ENCODE measurements around the gene HSD17B12.

HSD17B12 gene

DNA sequence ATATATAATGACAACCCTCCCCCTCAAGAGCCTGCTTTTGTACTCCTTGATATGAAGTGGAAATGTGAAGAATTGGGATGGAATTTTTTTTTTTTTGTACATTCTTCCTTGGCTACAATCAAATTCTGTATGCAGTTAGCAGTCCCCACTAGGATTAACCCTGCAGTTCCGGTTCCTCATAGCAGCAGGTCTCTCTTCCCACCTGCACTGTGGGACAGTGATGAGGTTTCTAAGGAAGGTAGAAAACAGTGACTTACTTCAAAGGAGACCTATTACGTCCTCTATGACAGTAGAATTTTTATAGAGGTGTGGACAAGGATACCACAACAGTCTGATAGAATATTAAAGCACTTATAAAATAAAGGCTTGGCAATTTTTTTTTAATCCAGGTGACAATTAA is 153.7 kb downstream of the HSD17B12 start:
- DNase-seq = no peak
- Histone ChIP-seq H4K91ac (ENCODE audit: low read length) (no peak overlapping the region), H2BK120ac (ENCODE audit: low read depth, low read length) (no peak overlapping the region), H4K8ac (ENCODE audit: low read length) (no peak overlapping the region), H2AFZ (ENCODE audit: low read depth, low read length) (no peak overlapping the region), H3K9me3 (ENCODE audit: control insufficient read depth, low read length) (no peaks in the 10 kb centered on the region), H2BK15ac (ENCODE audit: low read depth, poor library complexity, severe bottlenecking) (no peak overlapping the region), H3K27ac (ENCODE audit: low read length, poor library complexity, severe bottlenecking) (no peak overlapping the region), H3K18ac (ENCODE audit: low read depth in 1 of 2, low read length in 2 of 2) (no peak overlapping the region), H2BK5ac (ENCODE audit: low read depth, low read length, poor library complexity, severe bottlenecking) (no peak overlapping the region), H3K27me3 (ENCODE audit: control insufficient read depth in 1 of 2, insufficient read depth in 1 of 2, low read length in 2 of 2) (no peaks in the 10 kb centered on the region), H3K14ac (ENCODE audit: low read length in 2 of 2) (no peak overlapping the region), H3K4me3 (ENCODE audit: insufficient read depth in 1 of 2, low read depth in 1 of 2, low read length in 2 of 2) (no peak overlapping the region), H2AK5ac (ENCODE audit: low read length, severe bottlenecking) (no peak overlapping the region), H3K36me3 (ENCODE audit: control insufficient read depth in 1 of 2, insufficient read depth in 2 of 2, low read depth in 1 of 2, low read length in 2 of 2) (peaks cover 0 to 24% of the 10 kb centered on the region in 2 experiments), H3K23ac (ENCODE audit: low read length in 2 of 2) (no peak overlapping the region), H3K79me1 (replicated peaks; ENCODE audit: low read length, poor library complexity, severe bottlenecking) (peaks cover 10% of the 10 kb centered on the region), H3K4me1 (ENCODE audit: control insufficient read depth, insufficient read depth, low read depth, low read length) (no peaks in the 10 kb centered on the region), H2BK12ac (ENCODE audit: low read length in 2 of 2) (no peak overlapping the region), H3K9ac (ENCODE audit: low read length) (no peak overlapping the region), H3K4ac (ENCODE audit: low read depth in 1 of 2, low read length in 2 of 2) (peak overlapping the region in 1 of 2 experiments; percentile 49), H3K4me2 (ENCODE audit: low read length, poor library complexity, severe bottlenecking) (no peak overlapping the region)
- WGBS = 60% methylated on average over 1 of the region's 2 CpGs

DNA sequence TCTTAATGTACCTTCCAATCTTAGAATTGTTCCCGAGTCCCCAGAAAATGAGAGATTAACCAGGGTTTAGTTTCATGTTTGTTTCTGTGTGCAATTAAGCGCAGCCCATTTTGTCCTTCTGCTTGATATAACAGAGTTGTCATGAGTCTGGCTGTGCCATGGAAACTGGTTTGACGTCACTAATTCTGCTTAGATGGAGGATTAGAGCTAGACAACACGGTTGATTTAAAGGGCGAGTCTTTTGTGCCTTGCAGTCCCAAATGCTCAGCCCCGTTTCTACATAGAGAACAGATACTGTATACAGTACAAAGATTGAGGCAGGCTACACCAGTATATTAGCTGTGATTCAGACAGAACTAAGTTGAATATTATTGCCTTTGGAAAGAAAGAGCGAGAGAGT is 154.6 kb downstream of the HSD17B12 start:
- H3K9ac ChIP-seq (ENCODE audit: low read length) = no peak overlapping the region

DNA sequence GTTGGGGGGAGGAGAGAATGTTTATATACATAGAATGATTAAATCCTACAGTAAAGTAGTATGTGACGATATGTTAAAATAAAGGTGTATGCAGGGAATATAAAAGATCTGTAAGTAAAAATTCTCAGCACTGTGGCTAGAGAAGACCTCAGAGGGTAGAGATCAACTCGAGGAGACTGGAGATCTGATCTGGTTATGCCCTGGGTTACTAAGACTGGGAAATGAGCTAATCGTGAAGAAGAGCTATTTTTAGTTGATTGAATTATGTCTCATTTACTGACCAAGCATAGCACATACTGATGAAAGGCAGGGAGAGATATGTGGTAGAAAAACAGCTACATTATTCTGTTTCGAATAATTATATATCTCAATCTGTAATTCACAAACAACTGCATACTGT is 157.3 kb downstream of the HSD17B12 start:
- Histone ChIP-seq H3K4me1 (ENCODE audit: control insufficient read depth, insufficient read depth, low read depth, low read length) (no peaks in the 10 kb centered on the region), H3K4me3 (ENCODE audit: insufficient read depth in 1 of 2, low read depth in 1 of 2, low read length in 2 of 2) (no peak overlapping the region), H3K23ac (ENCODE audit: low read length in 2 of 2) (no peak overlapping the region), H2AK5ac (ENCODE audit: low read length, severe bottlenecking) (no peak overlapping the region), H3K9ac (ENCODE audit: low read length) (no peak overlapping the region), H2BK5ac (ENCODE audit: low read depth, low read length, poor library complexity, severe bottlenecking) (no peak overlapping the region), H2BK120ac (ENCODE audit: low read depth, low read length) (no peak overlapping the region), H3K14ac (ENCODE audit: low read length in 2 of 2) (no peak overlapping the region), H3K9me3 (ENCODE audit: control insufficient read depth, low read length) (no peaks in the 10 kb centered on the region), H3K79me1 (replicated peaks; ENCODE audit: low read length, poor library complexity, severe bottlenecking) (peaks cover 7% of the 10 kb centered on the region), H4K91ac (ENCODE audit: low read length) (no peak overlapping the region), H2AFZ (ENCODE audit: low read depth, low read length) (no peak overlapping the region), H3K27me3 (ENCODE audit: control insufficient read depth in 1 of 2, insufficient read depth in 1 of 2, low read length in 2 of 2) (no peaks in the 10 kb centered on the region), H2BK15ac (ENCODE audit: low read depth, poor library complexity, severe bottlenecking) (no peak overlapping the region), H3K18ac (ENCODE audit: low read depth in 1 of 2, low read length in 2 of 2) (no peak overlapping the region), H2BK12ac (ENCODE audit: low read length in 2 of 2) (no peak overlapping the region), H3K27ac (ENCODE audit: low read length, poor library complexity, severe bottlenecking) (no peak overlapping the region), H3K36me3 (ENCODE audit: control insufficient read depth in 1 of 2, insufficient read depth in 2 of 2, low read depth in 1 of 2, low read length in 2 of 2) (peaks cover 0 to 41% of the 10 kb centered on the region in 2 experiments), H4K8ac (ENCODE audit: low read length) (no peak overlapping the region), H3K4me2 (ENCODE audit: low read length, poor library complexity, severe bottlenecking) (no peak overlapping the region), H3K4ac (ENCODE audit: low read depth in 1 of 2, low read length in 2 of 2) (no peak overlapping the region)
- DNase-seq = peak; percentile 31
- 96% methylated on average over 3 of the region's 4 CpGs for WGBS

More for the DNA sequence above, 154.6 kb downstream of the HSD17B12 start:
- Histone ChIP-seq H3K27ac (ENCODE audit: low read length, poor library complexity, severe bottlenecking) (no peak overlapping the region), H3K79me1 (replicated peaks; ENCODE audit: low read length, poor library complexity, severe bottlenecking) (peaks cover 8% of the 10 kb centered on the region), H3K4me1 (ENCODE audit: control insufficient read depth, insufficient read depth, low read depth, low read length) (no peaks in the 10 kb centered on the region), H4K91ac (ENCODE audit: low read length) (no peak overlapping the region), H2BK120ac (ENCODE audit: low read depth, low read length) (no peak overlapping the region), H3K9me3 (ENCODE audit: control insufficient read depth, low read length) (no peaks in the 10 kb centered on the region), H2AK5ac (ENCODE audit: low read length, severe bottlenecking) (no peak overlapping the region), H2BK12ac (ENCODE audit: low read length in 2 of 2) (no peak overlapping the region), H2BK15ac (ENCODE audit: low read depth, poor library complexity, severe bottlenecking) (no peak overlapping the region), H3K14ac (ENCODE audit: low read length in 2 of 2) (peak overlapping the region in 1 of 2 experiments; percentile 90), H3K23ac (ENCODE audit: low read length in 2 of 2) (no peak overlapping the region), H2AFZ (ENCODE audit: low read depth, low read length) (no peak overlapping the region), H3K4me2 (ENCODE audit: low read length, poor library complexity, severe bottlenecking) (no peak overlapping the region), H4K8ac (ENCODE audit: low read length) (no peak overlapping the region), H3K4me3 (ENCODE audit: insufficient read depth in 1 of 2, low read depth in 1 of 2, low read length in 2 of 2) (no peak overlapping the region), H2BK5ac (ENCODE audit: low read depth, low read length, poor library complexity, severe bottlenecking) (no peak overlapping the region), H3K27me3 (ENCODE audit: control insufficient read depth in 1 of 2, insufficient read depth in 1 of 2, low read length in 2 of 2) (no peaks in the 10 kb centered on the region), H3K4ac (ENCODE audit: low read depth in 1 of 2, low read length in 2 of 2) (no peak overlapping the region), H3K36me3 (ENCODE audit: control insufficient read depth in 1 of 2, insufficient read depth in 2 of 2, low read depth in 1 of 2, low read length in 2 of 2) (peaks cover 0 to 31% of the 10 kb centered on the region in 2 experiments), H3K18ac (ENCODE audit: low read depth in 1 of 2, low read length in 2 of 2) (peak overlapping the region in 1 of 2 experiments; percentile 21)
- 95% methylated on average over 6 of the region's 7 CpGs for WGBS
- DNase-seq = peak; percentile 33

GRCh38 chr11:43842021-43842420 is 161.5 kb downstream of the HSD17B12 start:
- WGBS = no CpG with 5 or more reads among the region's 1 CpG
- H2AFZ ChIP-seq (ENCODE audit: low read depth, low read length) = no peak overlapping the region
- H3K18ac ChIP-seq (ENCODE audit: low read depth in 1 of 2, low read length in 2 of 2) = no peak overlapping the region

More at GRCh38 chr11:43842021-43842420, 161.5 kb downstream of the HSD17B12 start:
- H4K8ac ChIP-seq (ENCODE audit: low read length) = no peak overlapping the region
- no peak overlapping the region for H3K27ac ChIP-seq (ENCODE audit: low read length, poor library complexity, severe bottlenecking)
- peaks cover 11% of the 10 kb centered on the region for H3K79me1 ChIP-seq (replicated peaks; ENCODE audit: low read length, poor library complexity, severe bottlenecking)
- H3K4me2 ChIP-seq (ENCODE audit: low read length, poor library complexity, severe bottlenecking) = no peak overlapping the region
- H3K14ac ChIP-seq (ENCODE audit: low read length in 2 of 2) = no peak overlapping the region
- no peak overlapping the region for H3K9ac ChIP-seq (ENCODE audit: low read length)
- no peaks in the 10 kb centered on the region for H3K4me1 ChIP-seq (ENCODE audit: control insufficient read depth, insufficient read depth, low read depth, low read length)
- no peak overlapping the region for H4K91ac ChIP-seq (ENCODE audit: low read length)
- H3K4ac ChIP-seq (ENCODE audit: low read depth in 1 of 2, low read length in 2 of 2) = no peak overlapping the region
- no peak overlapping the region for H3K23ac ChIP-seq (ENCODE audit: low read length in 2 of 2)
- H3K36me3 ChIP-seq (ENCODE audit: control insufficient read depth in 1 of 2, insufficient read depth in 2 of 2, low read depth in 1 of 2, low read length in 2 of 2) = peaks cover 5 to 44% of the 10 kb centered on the region in 2 experiments
- no peak overlapping the region for H2BK5ac ChIP-seq (ENCODE audit: low read depth, low read length, poor library complexity, severe bottlenecking)
- no peak overlapping the region for H2AK5ac ChIP-seq (ENCODE audit: low read length, severe bottlenecking)
- no peak overlapping the region for H2BK12ac ChIP-seq (ENCODE audit: low read length in 2 of 2)
- DNase-seq = no peak
- H3K27me3 ChIP-seq (ENCODE audit: control insufficient read depth in 1 of 2, insufficient read depth in 1 of 2, low read length in 2 of 2) = no peaks in the 10 kb centered on the region
- no peaks in the 10 kb centered on the region for H3K9me3 ChIP-seq (ENCODE audit: control insufficient read depth, low read length)
- H2BK120ac ChIP-seq (ENCODE audit: low read depth, low read length) = no peak overlapping the region
- no peak overlapping the region for H3K4me3 ChIP-seq (ENCODE audit: insufficient read depth in 1 of 2, low read depth in 1 of 2, low read length in 2 of 2)
- H2BK15ac ChIP-seq (ENCODE audit: low read depth, poor library complexity, severe bottlenecking) = no peak overlapping the region

Measured in mesenchymal stem cell (in vitro differentiated cells and primary cell).